Colonic mucosa (tissue), 4 donors: ENCODE measurements around the gene DNM3. TPM values are rescaled to one million over a fixed set of nuclear protein-coding genes. Genes with fewer than 3 reads are reported as not detected.

Experiments used
- DNase-seq: peaks from one replicate; pipeline ENCODE4 v3.0.0-alpha.2; 2020
- H3K27ac ChIP-seq: fragments of 200-600 bp; one replicate; pipeline ENCODE4 v1.8.0; 2021
- H3K27me3 ChIP-seq: fragments of 200-600 bp; one replicate; pipeline ENCODE4 v1.8.0; 2021
- H3K36me3 ChIP-seq: fragments of 200-600 bp; one replicate; pipeline ENCODE4 v1.8.0; 2021
- H3K4me1 ChIP-seq: fragments of 200-600 bp; one replicate; pipeline ENCODE4 v1.8.0; 2021; ENCODE audit warnings: mild to moderate bottlenecking
- H3K4me3 ChIP-seq: fragments of 200-600 bp; one replicate; pipeline ENCODE4 v1.8.0; 2021
- H3K9ac ChIP-seq, 2 donors: one replicate each; pipeline ENCODE4 v1.7.0; 2013; ENCODE audit warnings: control low read depth in 2 of 2, low read depth in 2 of 2, low read length in 2 of 2
- H3K9me3 ChIP-seq: fragments of 200-600 bp; one replicate; pipeline ENCODE4 v1.8.0; 2021
- intact Hi-C: fragments of 100-400 bp; cut with DNase I; formaldehyde crosslinking; loops from one replicate; pipeline ENCODE4 v1.14.1; 2022
- total RNA-seq, 2 donors: library from RNA; stranded (reverse); fragmentation: NEBNext Ultra II Directional in 1 of 2; extraction: Animal tissue kit (Norgen Biotek cat#: 25700) in 1 of 2; gene quantifications; one replicate each; pipeline ENCODE4 v1.2.1, GENCODE V29; 2021
- TF ChIP-seq, protein P1 (sequence below): fragments of 200-600 bp; IDR thresholded peaks from one replicate; pipeline ENCODE4 v1.8.0; 2022; ENCODE audit warnings: antibody characterized with exemption, mild to moderate bottlenecking
- donor health status: healthy.
- donor health status: DM: no; HTN: no; CAD: no.
- donor health status: DM: no; HTN: no; CAD: no.

The DNM3 gene
- total RNA-seq, 2 donors from 2014 or later = 1.7 to 2.6 TPM

DNA sequence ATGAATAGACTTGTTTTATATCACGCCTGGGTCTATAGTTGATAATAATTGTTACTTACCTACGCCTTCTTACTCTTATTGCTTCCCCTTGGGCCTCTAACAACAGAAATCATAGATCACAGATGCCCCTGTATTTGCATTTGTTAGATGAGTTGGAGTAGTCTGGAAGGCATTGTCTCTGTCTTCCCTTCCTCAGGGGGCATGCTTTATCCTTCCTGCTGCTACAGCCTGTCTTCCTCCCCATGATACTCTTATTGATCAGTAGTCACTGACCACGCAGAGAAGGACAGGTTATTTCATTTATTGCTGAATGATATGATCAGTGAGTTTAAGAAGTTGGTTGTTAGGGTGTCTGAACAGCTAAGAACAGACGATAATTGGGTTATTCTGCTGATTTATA is 98.4 kb downstream of the DNM3 start:
- Histone ChIP-seq H3K9ac (no peak overlapping the region), H3K9me3 (no peaks in the 10 kb centered on the region), H3K27me3 (no peaks in the 10 kb centered on the region), H3K4me3 (no peak overlapping the region), H3K27ac (no peak overlapping the region), H3K36me3 (no peaks in the 10 kb centered on the region), H3K4me1 (no peaks in the 10 kb centered on the region)
- DNase-seq = no peak
- intact Hi-C loops = no loop called here
- TF ChIP-seq, protein P1, sequence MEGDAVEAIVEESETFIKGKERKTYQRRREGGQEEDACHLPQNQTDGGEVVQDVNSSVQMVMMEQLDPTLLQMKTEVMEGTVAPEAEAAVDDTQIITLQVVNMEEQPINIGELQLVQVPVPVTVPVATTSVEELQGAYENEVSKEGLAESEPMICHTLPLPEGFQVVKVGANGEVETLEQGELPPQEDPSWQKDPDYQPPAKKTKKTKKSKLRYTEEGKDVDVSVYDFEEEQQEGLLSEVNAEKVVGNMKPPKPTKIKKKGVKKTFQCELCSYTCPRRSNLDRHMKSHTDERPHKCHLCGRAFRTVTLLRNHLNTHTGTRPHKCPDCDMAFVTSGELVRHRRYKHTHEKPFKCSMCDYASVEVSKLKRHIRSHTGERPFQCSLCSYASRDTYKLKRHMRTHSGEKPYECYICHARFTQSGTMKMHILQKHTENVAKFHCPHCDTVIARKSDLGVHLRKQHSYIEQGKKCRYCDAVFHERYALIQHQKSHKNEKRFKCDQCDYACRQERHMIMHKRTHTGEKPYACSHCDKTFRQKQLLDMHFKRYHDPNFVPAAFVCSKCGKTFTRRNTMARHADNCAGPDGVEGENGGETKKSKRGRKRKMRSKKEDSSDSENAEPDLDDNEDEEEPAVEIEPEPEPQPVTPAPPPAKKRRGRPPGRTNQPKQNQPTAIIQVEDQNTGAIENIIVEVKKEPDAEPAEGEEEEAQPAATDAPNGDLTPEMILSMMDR = no peak

- no peak overlapping the region for H3K4me3 ChIP-seq
- DNase-seq = no peak
- intact Hi-C loops = no loop called here
- no peak overlapping the region for H3K27ac ChIP-seq
- no peaks in the 10 kb centered on the region for H3K9me3 ChIP-seq
- no peak overlapping the region for H3K9ac ChIP-seq
- H3K36me3 ChIP-seq = no peaks in the 10 kb centered on the region
- H3K27me3 ChIP-seq = no peaks in the 10 kb centered on the region
- no peaks in the 10 kb centered on the region for H3K4me1 ChIP-seq
- TF ChIP-seq, protein P1 = no peak
Observed at GRCh38 chr1:171940368-171940767, 99.1 kb downstream of the DNM3 start.

GRCh38 chr1:171941920-171942319 is 100.6 kb downstream of the DNM3 start:
- intact Hi-C loops = no loop called here
- TF ChIP-seq, protein P1 = no peak
- H3K27me3 ChIP-seq = no peaks in the 10 kb centered on the region
- H3K36me3 ChIP-seq = no peaks in the 10 kb centered on the region
- H3K9me3 ChIP-seq = no peaks in the 10 kb centered on the region
- H3K4me3 ChIP-seq = no peak overlapping the region
- H3K9ac ChIP-seq = no peak overlapping the region
- no peak overlapping the region for H3K27ac ChIP-seq
- DNase-seq = no peak
- no peaks in the 10 kb centered on the region for H3K4me1 ChIP-seq

DNA sequence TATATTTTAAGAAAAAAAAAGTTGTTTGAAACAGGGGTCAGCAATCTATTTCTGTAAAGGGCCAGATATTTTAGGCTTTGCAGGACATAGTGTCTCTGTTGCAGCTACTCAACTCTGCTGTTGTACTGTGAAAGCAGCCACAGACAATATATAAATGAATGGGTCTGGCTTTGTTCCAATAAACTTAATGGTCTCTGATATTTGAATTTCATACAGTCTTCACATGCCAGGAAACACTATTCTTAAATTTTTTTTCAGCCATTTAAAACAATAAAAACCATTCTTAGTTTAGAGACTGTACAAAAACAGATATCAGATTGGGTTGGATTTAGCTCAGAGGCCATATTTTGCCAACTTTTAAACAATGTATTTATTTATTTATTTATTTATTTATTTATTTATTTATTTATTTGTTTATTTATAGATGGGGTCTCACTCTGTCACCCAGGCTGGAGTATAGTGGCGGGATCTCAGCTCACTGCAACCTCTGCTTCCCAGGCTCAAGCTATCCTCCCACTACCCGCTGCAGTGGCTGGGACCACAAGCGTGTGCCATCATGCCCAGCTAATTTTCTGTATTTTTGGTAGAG is 102.8 kb downstream of the DNM3 start:
- Histone ChIP-seq H3K9me3 (no peaks in the 10 kb centered on the region), H3K27me3 (no peaks in the 10 kb centered on the region), H3K27ac (no peak overlapping the region), H3K36me3 (no peaks in the 10 kb centered on the region), H3K9ac (no peak overlapping the region), H3K4me1 (no peaks in the 10 kb centered on the region), H3K4me3 (no peak overlapping the region)
- DNase-seq = no peak
- intact Hi-C loops = no loop called here
- TF ChIP-seq, protein P1 = no peak

DNA sequence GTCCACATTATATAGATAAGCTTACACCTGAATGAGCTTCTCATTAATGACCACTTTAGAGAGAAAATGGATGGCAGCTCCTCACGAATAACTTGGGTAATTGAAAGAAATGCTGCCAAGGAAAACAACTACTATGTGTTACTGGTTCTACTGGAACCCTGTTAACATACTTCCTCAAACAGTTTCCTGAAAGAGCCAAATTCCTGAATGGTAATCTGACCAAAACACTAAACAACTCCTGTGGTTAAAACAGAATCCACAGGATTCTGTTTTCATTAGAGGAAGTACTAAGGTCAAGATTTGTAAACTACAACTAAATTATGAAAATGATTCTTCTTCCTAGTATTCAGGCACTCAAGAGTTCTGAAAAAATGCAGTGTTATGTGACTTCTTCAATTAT is 107.2 kb downstream of the DNM3 start:
- Histone ChIP-seq H3K4me1 (no peaks in the 10 kb centered on the region), H3K4me3 (no peak overlapping the region), H3K27me3 (no peaks in the 10 kb centered on the region), H3K9me3 (no peaks in the 10 kb centered on the region), H3K27ac (no peak overlapping the region), H3K36me3 (no peaks in the 10 kb centered on the region), H3K9ac (no peak overlapping the region)
- no peak for DNase-seq
- intact Hi-C loops = no loop called here
- TF ChIP-seq, protein P1 = no peak
